Right lung (tissue), 5 donors: ENCODE results near the gene ARAP1. TPM values are rescaled to one million over a fixed set of nuclear protein-coding genes. Genes with fewer than 3 reads are reported as not detected.

ENCODE experiments used
- DNase-seq, 2 donors: peaks; one replicate each; pipeline ENCODE4 v3.0.0-alpha.2; 2013
- polyA plus RNA-seq, 5 donors: library from polyadenylated mRNA; unstranded; fragments of 120-200 nt; gene quantifications; one replicate each; pipeline versions ENCODE4 v1.2.1 to v1.2.3, GENCODE V29; 2013; ENCODE audit warnings: inconsistent platforms in 1 of 5, low replicate concordance in 1 of 5; ENCODE audit not compliant: insufficient read length in 5 of 5, insufficient read depth in 1 of 5

Gene ARAP1
- polyA plus RNA-seq, 5 donors = 66.9 to 107 (median 89.0) TPM

DNA sequence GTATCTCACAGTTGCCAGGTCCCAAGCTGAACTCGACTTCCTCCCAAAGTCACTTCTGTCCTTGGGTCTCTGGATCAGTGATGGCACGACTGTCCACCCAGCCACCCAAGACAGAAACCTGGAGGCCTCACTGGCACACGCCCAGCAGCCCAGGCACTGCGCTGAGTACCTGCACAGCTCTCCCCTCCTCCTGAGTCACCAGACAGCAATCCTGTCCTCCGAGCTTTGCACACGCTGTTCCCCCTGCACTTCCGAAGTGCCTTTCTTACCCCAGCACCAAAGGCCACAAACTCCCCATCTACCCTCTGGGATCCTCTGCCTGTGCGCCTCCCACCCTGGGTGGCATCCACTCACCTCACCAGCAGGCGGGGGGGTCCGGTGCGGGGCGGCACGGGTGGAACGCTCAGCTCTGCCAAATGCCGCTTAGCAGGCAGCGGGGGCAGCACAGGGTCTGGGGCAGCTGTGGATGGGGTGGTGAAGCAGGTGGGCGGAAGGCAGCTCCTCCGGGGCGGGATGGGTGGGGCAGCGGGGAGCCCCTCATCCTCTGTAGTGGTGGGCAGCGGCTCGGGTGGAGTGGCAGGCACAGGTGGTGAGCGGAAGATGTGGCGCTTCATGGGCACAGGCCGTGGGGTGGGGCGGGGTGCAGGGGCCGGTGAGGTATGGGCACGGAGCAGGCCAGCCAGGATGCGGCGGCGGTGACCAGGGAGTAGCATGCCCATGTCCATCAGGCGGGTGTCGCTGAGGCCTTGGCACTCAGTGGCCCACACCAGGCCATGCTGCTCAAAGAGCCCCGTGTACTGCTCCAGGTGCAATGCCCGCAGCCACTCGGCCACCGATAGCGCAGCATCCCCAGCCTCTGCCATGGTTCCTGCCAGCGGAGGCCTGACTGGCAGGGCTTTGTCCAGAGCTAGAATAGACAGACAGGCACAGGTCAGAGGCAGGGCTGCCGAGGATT is 25.7 kb downstream of the ARAP1 start:
- DNase-seq = no peak

- DNase-seq = no peak
Observed at GRCh38 chr11:72725724-72726028, 26.5 kb downstream of the ARAP1 start.

DNA sequence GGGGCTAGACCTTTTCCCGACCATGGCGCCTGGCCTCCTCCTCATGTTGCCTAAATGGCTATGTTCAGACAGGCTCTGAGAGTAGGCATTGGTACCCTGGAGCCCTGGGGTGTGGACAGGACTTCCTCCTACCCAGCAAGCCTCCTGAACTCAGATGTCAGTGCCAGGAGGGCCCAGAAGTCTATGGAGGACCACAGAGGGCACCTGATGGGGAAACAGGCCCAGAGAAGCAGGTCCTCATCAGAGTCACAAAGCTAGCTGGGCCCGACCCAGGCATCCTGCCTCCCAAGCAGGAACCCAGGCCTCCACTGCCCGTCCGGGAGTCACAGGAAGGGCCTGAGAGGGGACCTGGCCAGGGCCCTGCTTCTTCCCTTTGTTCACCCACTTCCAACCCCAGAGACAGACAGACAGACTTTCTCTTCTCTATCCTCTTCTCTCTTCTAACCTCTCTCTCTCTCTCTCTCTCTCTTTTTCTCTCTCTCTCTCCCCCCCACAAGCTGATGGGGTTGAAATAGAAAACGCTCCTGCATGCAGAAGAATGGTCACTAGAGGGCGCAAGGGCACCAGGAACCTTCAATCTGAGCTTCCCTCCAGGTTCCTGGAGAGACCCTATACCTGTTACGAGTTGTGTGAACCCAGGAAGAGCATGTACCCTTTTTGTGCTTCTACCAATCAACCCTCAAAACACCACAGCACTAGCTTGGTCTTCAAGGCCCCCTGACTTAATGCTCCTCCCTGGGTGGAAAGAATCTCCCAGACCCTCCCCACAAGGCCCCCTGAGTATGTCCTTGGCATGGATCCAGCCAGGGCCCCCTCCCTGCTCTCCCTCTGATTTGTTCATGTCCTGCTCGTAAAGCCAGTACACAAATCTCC is 27.1 kb downstream of the ARAP1 start:
- DNase-seq = peak; percentile 65 to 75

DNA sequence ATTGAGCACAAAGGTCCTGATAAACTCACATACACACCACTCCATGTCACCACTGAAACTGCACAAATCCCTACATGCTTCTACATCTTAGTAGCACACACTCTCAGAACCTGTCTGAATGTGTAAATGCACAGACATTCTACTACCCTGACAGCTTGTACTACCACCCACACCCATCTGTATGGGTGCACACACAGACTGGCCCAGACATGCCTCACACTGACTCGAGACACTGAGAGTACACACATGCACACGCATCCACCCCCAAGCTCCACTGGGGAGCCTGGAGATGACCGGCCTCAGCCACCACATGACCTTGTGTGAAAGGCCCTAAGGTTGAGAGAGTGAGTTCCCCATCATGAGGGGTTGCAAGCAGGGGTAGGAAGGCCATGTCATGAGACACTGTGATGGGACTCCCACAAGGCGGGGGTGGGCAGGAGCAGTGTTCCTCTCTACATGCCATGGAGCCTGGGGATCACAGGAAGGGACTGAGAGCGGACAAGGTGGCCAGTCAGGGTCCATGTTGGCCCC is 28.1 kb downstream of the ARAP1 start:
- no peak for DNase-seq

- no peak for DNase-seq
Observed at GRCh38 chr11:72723508-72723907, 28.7 kb downstream of the ARAP1 start.

DNA sequence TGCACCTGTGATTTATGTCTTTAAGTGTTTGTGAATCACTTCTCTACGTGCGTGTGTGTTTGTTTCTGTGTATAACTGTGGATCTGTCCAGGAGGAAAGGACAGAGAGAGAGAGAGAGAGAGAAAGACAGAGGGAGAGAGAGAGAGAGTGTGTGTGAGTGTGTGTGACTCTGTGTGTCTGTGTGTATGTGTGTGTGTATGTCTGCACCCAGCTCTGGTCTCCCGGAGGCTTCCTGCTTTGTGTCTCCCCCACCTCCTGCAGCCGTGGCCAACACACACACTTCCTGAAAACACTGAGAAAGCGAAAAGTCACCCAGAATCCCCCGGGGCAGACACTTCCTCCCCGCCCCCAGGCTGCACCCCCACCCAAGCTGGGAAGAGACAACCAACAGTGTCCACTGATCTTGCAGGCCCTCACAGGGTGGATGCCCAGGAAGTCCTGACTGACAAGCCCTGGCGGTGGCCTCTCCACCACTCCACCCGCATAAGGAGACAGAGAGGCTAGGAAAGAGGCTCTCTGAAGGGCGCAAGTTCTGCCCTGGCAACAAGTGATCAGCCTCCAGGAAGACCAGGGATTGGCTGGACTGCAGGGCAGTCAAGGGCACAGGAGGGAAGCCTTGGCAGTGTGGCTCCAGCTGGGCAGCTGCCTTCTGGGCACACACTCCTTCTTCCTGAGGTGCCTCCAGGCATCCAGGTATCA is 30.0 kb downstream of the ARAP1 start:
- DNase-seq = peak; percentile 89 to 91

DNA sequence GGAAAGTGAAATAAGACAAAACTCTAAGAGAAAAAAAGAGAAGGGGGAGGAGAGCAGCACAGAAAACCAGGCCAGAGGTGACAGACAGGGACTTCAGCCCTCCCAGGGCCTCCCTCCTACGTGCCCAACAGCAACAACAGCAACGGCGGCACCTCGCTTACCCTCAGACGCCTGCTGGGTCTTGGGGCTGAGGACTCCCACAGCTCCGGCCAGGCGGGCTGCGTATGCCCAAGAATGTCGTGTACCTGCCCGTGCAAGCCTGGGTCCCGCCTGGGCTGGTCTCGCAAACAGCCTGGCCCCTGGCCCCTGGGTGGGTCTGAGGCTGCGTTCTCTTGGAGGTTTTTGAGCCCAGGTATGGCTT is 30.5 kb downstream of the ARAP1 start:
- peak in 1 of 2 donors; percentile 25 for DNase-seq

DNA sequence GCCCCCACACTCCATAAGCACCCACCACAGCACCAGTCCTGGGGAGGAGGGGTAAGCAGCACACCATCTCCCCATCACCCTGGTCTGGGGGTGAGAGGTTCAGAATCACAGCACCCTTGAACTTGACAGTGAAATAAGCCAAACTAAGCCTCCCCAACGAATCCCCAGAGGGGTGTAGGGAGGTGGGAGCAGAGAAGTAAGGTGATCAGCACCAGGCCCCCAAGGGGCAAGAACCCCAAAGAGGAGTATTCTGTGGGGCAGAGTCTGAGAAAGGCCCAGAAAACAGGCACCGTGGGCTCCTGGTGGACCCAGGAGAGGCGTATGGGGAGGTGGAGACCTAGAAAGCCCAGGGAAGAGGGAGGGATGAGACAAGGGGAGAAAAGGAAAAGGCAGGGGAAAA is 30.9 kb downstream of the ARAP1 start:
- DNase-seq = no peak

DNA sequence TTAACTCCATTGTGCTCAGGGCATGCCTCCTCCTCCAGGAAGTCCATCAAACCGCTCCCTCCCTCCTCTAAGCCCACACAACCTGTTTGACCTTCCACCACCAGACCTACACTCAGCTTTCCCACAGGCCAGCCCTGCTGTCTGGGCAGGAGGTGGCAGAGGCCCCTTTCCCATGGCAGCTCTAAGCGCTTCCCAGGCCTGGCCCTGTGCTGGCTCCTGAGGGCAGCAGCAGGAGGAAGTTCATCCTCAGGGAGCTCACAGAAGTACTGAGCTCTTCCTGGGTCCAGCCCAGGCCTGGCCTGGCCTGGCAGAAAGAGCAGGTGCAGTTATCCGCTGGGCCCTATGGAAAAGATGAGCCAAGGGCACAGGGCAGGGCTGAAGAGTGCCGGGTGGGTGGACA is 31.4 kb downstream of the ARAP1 start:
- no peak for DNase-seq

- DNase-seq = no peak
Observed at GRCh38 chr11:72720047-72720446, 32.2 kb downstream of the ARAP1 start.

- no peak for DNase-seq
Observed at GRCh38 chr11:72719551-72719950, 32.7 kb downstream of the ARAP1 start.

- DNase-seq = no peak
Observed at GRCh38 chr11:72719144-72719543, 33.1 kb downstream of the ARAP1 start.

DNA sequence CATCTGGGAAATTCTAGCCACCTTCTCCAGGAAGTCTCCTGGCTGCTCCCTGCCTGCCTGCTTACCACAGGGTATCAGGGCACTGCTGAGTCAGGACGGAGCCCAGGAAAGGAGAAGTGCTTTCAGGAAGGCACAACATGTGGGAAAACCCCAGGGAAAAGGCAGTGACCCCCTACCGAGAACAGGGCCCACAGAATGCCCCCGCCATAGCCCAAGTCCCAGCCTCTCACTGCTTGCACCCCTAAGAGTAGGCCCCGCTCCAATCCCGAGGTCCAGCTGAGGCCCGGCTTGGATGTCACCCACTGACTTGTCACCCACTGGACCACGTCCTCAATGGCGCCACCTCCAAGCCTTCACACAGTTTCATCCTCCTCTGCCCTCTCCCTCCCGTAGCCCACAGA is 34.1 kb downstream of the ARAP1 start:
- DNase-seq = no peak

DNA sequence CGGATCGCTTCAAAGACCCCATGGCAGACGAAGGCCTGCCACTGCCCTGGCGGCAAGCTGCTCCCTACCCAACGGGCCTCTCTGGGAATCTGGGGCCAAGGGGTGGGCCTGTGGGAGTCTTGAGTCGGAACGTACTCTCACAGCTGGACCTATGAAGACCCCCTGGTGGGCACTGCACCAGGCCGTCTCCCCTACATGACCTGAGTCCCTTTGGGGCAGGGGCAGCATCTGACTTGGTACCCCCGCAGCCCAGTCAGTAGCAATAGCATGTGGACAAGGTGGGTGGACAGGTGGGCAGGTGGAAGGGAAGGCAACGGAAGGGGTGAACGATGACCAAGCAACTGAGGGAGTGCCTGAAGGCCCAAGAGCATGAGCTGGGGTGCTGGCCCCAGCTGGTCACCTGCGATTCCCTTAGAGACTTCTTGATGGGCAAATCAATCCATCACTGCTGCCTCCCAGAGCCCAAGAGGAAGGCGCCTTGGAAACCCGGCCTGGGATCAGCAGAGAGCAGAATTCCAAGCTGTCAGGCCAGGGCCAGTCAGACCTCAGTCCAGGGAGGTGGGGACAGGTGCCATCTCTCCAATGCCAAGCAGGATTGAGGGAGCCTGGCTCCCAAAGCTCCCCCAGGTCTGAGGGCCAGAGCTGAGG is 35.3 kb downstream of the ARAP1 start:
- no peak for DNase-seq

DNA sequence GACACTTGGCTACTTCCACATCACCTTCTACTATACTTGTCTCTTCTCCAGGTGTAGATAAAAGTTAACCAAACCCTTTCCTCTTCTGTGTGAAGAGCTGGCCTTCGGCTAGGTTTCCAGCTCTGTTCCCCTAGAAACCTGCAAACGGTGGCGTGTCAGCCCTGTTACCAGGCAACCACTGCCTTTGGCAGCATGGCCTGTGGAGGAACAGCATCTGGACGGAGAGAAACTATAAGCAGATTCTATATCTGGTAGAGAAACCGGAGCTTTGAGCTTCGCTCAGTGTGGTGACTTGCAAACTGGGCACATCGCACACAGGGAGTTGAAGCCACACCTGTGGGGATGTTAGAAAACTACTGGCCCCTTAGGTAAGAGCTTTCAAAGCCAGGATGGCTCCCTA is 35.9 kb downstream of the ARAP1 start:
- DNase-seq = no peak

- DNase-seq = no peak
Observed at GRCh38 chr11:72712841-72713240, 39.4 kb downstream of the ARAP1 start.

GRCh38 chr11:72712168-72712751 is 39.9 kb downstream of the ARAP1 start:
- DNase-seq = peak; percentile 40 to 55

DNA sequence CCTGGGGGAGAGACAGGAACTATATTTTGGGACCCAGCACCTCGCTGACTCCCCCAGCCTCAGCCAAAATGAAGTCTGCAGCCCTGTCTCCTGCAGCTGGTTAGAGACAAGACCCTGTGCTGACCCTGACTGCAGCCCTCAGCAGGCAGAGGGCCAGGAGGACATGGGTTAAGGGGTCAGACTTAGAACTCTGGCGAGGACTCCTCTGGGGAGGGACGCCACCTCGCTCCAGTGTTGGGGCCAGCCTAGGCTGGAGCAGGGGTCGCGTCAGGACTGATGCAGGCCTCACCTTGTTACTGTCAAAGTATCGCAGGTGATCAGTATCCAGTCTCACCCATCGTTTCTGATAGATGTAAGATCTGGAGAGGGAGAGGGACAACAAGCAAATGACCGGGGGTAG is 41.1 kb downstream of the ARAP1 start:
- DNase-seq = no peak

GRCh38 chr11:72710278-72710677 is 41.9 kb downstream of the ARAP1 start:
- DNase-seq = no peak

GRCh38 chr11:72709478-72710238 is 42.5 kb downstream of the ARAP1 start:
- no peak for DNase-seq
